OCI-LY1 (cell line): ENCODE data around the gene LMOD1.

ENCODE experiments used
- H2AFZ ChIP-seq: fragments of 200-600 bp; sonication (generic), shearing (Covaris generic); 2 replicates; pipeline ENCODE4 v1.6.0; 2014; ENCODE audit warnings: antibody characterized with exemption, mild to moderate bottlenecking, low read length
- H3F3A ChIP-seq: fragments of 200-600 bp; sonication (generic), shearing (Covaris generic); 2 replicates; pipeline ENCODE4 v1.6.0; 2014; ENCODE audit warnings: mild to moderate bottlenecking, antibody characterized with exemption, low read length, moderate library complexity; ENCODE audit not compliant: insufficient read depth
- H3K27ac ChIP-seq: fragments of 200-600 bp; sonication (generic); 2 replicates; pipeline ENCODE4 v1.5.1; 2014; ENCODE audit warnings: low read length, mixed run types, mild to moderate bottlenecking, low read depth; ENCODE audit not compliant: poor library complexity, severe bottlenecking
- H3K27me3 ChIP-seq: fragments of 200-600 bp; sonication (generic); 2 replicates; pipeline ENCODE4 v1.6.0; 2014; ENCODE audit warnings: antibody characterized with exemption, mild to moderate bottlenecking, low read length, moderate library complexity; ENCODE audit not compliant: insufficient read depth
- H3K36me3 ChIP-seq: fragments of 200-600 bp; sonication (generic); 2 replicates; pipeline ENCODE4 v1.6.1; 2014; ENCODE audit warnings: mild to moderate bottlenecking, antibody characterized with exemption, low read length, moderate library complexity, mixed read lengths; ENCODE audit not compliant: insufficient read depth
- H3K4me1 ChIP-seq: fragments of 200-600 bp; sonication (generic); 2 replicates; pipeline ENCODE4 v1.5.1; 2014; ENCODE audit warnings: mild to moderate bottlenecking, low read length, moderate library complexity; ENCODE audit not compliant: insufficient read depth, severe bottlenecking
- H3K4me2 ChIP-seq: fragments of 200-600 bp; sonication (generic), shearing (Covaris generic); 2 replicates; pipeline ENCODE4 v1.6.1; 2014; ENCODE audit warnings: low read length
- H3K4me3 ChIP-seq: fragments of 200-600 bp; sonication (generic); 2 replicates; pipeline ENCODE4 v1.5.1; 2014; ENCODE audit warnings: low read length, low read depth, mild to moderate bottlenecking, mixed read lengths; ENCODE audit not compliant: poor library complexity, severe bottlenecking
- H3K79me2 ChIP-seq: fragments of 200-600 bp; shearing (Covaris generic); 2 replicates; pipeline ENCODE4 v1.6.1; 2016; ENCODE audit warnings: mixed run types, low read length, mixed read lengths; ENCODE audit not compliant: insufficient read depth
- H3K9ac ChIP-seq: fragments of 200-600 bp; sonication (generic), shearing (Covaris generic); 2 replicates; pipeline ENCODE4 v1.6.1; 2014; ENCODE audit warnings: mild to moderate bottlenecking, low read length, mixed read lengths
- H3K9me2 ChIP-seq: fragments of 200-600 bp; sonication (generic), shearing (Covaris generic); 2 replicates; pipeline ENCODE4 v1.6.1; 2014; ENCODE audit warnings: low read depth, mild to moderate bottlenecking, low read length, mixed read lengths
- H3K9me3 ChIP-seq: fragments of 200-600 bp; shearing (Covaris generic); 2 replicates; pipeline ENCODE4 v1.6.1; 2014; ENCODE audit warnings: low read length, mixed read lengths
- H4K20me1 ChIP-seq: fragments of 200-600 bp; sonication (generic), shearing (Covaris generic); 2 replicates; pipeline ENCODE4 v1.6.0; 2016; ENCODE audit warnings: mild to moderate bottlenecking, low read length; ENCODE audit not compliant: insufficient read depth
- EZH2 ChIP-seq: fragments of 200-600 bp; sonication (generic), shearing (Covaris generic); IDR thresholded peaks from 2 replicates; pipeline ENCODE4 v1.8.0; 2017; ENCODE audit warnings: borderline replicate concordance, mixed run types, mild to moderate bottlenecking, antibody characterized with exemption, low read length, moderate library complexity, mixed read lengths
- TF ChIP-seq, protein P1 (sequence below): fragments of 200-600 bp; sonication (generic), shearing (Covaris generic); IDR thresholded peaks from 2 replicates; pipeline ENCODE4 v1.5.1; 2017; ENCODE audit warnings: mild to moderate bottlenecking, antibody characterized with exemption, low read length, moderate library complexity, mixed read lengths

Gene LMOD1

DNA sequence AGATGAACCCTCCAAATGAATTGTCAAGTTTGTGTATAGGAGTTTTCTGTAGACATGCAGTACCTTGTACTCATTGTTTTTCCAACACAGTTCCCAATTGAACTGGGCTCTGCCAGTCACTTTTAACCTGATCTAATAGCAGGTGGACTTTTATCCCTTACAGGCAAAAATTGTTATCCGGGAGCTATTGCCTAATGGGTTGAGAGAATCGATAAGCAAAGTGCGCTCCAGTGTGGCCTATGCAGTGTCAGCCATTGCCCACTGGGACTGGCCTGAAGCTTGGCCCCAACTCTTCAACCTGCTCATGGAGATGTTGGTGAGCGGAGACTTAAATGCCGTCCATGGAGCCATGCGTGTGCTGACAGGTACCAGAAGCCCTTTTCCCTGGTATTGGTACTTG, 98.1 kb downstream of the LMOD1 start:
- Histone ChIP-seq H3K4me2 (no peak overlapping the region), H4K20me1 (0 out of 2 replicates have a peak, but pooled peaks cover 3% of the 10 kb centered on the region), H2AFZ (no peak overlapping the region), H3F3A (no peaks in the 10 kb centered on the region), H3K9me3 (no peaks in the 10 kb centered on the region), H3K4me3 (no peak overlapping the region), H3K79me2 (peaks cover 31% of the 10 kb centered on the region), H3K9ac (no peak overlapping the region), H3K4me1 (no peaks in the 10 kb centered on the region), H3K27me3 (no peaks in the 10 kb centered on the region), H3K9me2 (no peaks in the 10 kb centered on the region), H3K36me3 (peaks cover 66% of the 10 kb centered on the region), H3K27ac (no peak overlapping the region)
- no peak for TF ChIP-seq EZH2
- TF ChIP-seq, protein P1, sequence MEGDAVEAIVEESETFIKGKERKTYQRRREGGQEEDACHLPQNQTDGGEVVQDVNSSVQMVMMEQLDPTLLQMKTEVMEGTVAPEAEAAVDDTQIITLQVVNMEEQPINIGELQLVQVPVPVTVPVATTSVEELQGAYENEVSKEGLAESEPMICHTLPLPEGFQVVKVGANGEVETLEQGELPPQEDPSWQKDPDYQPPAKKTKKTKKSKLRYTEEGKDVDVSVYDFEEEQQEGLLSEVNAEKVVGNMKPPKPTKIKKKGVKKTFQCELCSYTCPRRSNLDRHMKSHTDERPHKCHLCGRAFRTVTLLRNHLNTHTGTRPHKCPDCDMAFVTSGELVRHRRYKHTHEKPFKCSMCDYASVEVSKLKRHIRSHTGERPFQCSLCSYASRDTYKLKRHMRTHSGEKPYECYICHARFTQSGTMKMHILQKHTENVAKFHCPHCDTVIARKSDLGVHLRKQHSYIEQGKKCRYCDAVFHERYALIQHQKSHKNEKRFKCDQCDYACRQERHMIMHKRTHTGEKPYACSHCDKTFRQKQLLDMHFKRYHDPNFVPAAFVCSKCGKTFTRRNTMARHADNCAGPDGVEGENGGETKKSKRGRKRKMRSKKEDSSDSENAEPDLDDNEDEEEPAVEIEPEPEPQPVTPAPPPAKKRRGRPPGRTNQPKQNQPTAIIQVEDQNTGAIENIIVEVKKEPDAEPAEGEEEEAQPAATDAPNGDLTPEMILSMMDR, result no peak

- H2AFZ ChIP-seq, result no peak overlapping the region
- H3K4me1 ChIP-seq, result no peaks in the 10 kb centered on the region
- peaks cover 42% of the 10 kb centered on the region for H3K79me2 ChIP-seq
- TF ChIP-seq EZH2, result no peak
- TF ChIP-seq, protein P1, result no peak
- no peak overlapping the region for H3K4me3 ChIP-seq
- H3K36me3 ChIP-seq, result peaks cover 60% of the 10 kb centered on the region
- H3F3A ChIP-seq, result no peaks in the 10 kb centered on the region
- no peak overlapping the region for H3K27ac ChIP-seq
- H3K9ac ChIP-seq, result no peak overlapping the region
- H3K9me3 ChIP-seq, result no peaks in the 10 kb centered on the region
- no peaks in the 10 kb centered on the region for H3K9me2 ChIP-seq
- no peaks in the 10 kb centered on the region for H3K27me3 ChIP-seq
- 0 out of 2 replicates have a peak, but pooled peaks cover 3% of the 10 kb centered on the region for H4K20me1 ChIP-seq
- H3K4me2 ChIP-seq, result no peak overlapping the region
These were observed 99.2 kb downstream of the LMOD1 start for GRCh38 chr1:201847150-201847549.
